ENCODE measurements around the gene TDRD3. TPM values are rescaled to one million over a fixed set of nuclear protein-coding genes. Genes with fewer than 3 reads are reported as not detected.

The TDRD3 gene
- total and polyA plus RNA-seq, 2 experiments from 2014 or later: 13.1 to 13.3 TPM

DNA sequence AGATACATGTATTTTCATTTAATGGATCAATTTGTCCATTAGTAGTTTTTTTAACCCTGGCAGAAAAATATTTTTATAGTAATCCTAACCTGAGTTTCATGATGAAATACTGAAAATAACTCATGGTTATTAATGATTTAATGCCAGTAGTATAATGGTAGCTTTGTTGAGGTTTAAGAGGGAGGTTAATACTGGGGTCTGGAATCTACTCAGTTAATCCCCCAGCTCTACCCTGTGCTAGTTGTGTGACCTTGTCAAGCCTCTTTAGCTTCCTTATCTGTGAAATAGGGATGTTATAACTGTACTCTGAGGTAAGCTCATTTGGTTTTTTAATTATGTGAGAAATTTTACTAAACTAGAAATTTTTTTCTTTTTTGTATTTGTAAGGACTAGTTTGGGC lies 122.5 kb downstream of the TDRD3 start:
- Mint-ChIP-seq H3K27me3 (ENCODE audit: insufficient read depth, low read depth, poor library complexity) (peaks cover under 1% of the 10 kb centered on the region), H3K4me1 (peaks cover 12% of the 10 kb centered on the region; the same call in 2 of the 3 replicates), H3K36me3 (ENCODE audit: low read depth) (peaks cover 9% of the 10 kb centered on the region), H3K9me3 (no peaks in the 10 kb centered on the region), H3K4me3 (no peak overlapping the region), H3K27ac (no peak overlapping the region)
- no peaks in the 10 kb centered on the region for H3K79me2 ChIP-seq (replicated peaks; ENCODE audit: insufficient read depth)
- ATAC-seq (no peak), DNase-seq (ENCODE audit: low spot score) (no peak)
- H4K20me1 ChIP-seq (replicated peaks; ENCODE audit: insufficient read depth): no peaks in the 10 kb centered on the region
- H3K4me2 ChIP-seq: no peak overlapping the region
- H3K36me3 ChIP-seq (ENCODE audit: insufficient read depth): no peaks in the 10 kb centered on the region
- H3K9me2 ChIP-seq (ENCODE audit: insufficient read depth): no peaks in the 10 kb centered on the region
- no peak overlapping the region for H2AFZ ChIP-seq
- H3K4me1 ChIP-seq (ENCODE audit: insufficient read depth): peaks cover 18% of the 10 kb centered on the region
- H3K4me3 ChIP-seq: no peak overlapping the region
- no peak overlapping the region for H3K27ac ChIP-seq (ENCODE audit: low read depth)
- no peaks in the 10 kb centered on the region for H3K27me3 ChIP-seq (ENCODE audit: insufficient read depth)
- H3F3A ChIP-seq (replicated peaks; ENCODE audit: low read depth): no peaks in the 10 kb centered on the region
- TF ChIP-seq EZH2phosphoT487 (IDR thresholded peaks at IDR 0.05; ENCODE audit: unreplicated experiment) (no peak), EZH2 (IDR thresholded peaks at IDR 0.05; ENCODE audit: low read depth, unreplicated experiment) (no peak), CTCF (conservative IDR thresholded peaks at IDR 0.05; ENCODE audit: low read depth in 2 of 2) (no peak), ETS1 (IDR thresholded peaks at IDR 0.05) (no peak)
- TF ChIP-seq, protein P1, sequence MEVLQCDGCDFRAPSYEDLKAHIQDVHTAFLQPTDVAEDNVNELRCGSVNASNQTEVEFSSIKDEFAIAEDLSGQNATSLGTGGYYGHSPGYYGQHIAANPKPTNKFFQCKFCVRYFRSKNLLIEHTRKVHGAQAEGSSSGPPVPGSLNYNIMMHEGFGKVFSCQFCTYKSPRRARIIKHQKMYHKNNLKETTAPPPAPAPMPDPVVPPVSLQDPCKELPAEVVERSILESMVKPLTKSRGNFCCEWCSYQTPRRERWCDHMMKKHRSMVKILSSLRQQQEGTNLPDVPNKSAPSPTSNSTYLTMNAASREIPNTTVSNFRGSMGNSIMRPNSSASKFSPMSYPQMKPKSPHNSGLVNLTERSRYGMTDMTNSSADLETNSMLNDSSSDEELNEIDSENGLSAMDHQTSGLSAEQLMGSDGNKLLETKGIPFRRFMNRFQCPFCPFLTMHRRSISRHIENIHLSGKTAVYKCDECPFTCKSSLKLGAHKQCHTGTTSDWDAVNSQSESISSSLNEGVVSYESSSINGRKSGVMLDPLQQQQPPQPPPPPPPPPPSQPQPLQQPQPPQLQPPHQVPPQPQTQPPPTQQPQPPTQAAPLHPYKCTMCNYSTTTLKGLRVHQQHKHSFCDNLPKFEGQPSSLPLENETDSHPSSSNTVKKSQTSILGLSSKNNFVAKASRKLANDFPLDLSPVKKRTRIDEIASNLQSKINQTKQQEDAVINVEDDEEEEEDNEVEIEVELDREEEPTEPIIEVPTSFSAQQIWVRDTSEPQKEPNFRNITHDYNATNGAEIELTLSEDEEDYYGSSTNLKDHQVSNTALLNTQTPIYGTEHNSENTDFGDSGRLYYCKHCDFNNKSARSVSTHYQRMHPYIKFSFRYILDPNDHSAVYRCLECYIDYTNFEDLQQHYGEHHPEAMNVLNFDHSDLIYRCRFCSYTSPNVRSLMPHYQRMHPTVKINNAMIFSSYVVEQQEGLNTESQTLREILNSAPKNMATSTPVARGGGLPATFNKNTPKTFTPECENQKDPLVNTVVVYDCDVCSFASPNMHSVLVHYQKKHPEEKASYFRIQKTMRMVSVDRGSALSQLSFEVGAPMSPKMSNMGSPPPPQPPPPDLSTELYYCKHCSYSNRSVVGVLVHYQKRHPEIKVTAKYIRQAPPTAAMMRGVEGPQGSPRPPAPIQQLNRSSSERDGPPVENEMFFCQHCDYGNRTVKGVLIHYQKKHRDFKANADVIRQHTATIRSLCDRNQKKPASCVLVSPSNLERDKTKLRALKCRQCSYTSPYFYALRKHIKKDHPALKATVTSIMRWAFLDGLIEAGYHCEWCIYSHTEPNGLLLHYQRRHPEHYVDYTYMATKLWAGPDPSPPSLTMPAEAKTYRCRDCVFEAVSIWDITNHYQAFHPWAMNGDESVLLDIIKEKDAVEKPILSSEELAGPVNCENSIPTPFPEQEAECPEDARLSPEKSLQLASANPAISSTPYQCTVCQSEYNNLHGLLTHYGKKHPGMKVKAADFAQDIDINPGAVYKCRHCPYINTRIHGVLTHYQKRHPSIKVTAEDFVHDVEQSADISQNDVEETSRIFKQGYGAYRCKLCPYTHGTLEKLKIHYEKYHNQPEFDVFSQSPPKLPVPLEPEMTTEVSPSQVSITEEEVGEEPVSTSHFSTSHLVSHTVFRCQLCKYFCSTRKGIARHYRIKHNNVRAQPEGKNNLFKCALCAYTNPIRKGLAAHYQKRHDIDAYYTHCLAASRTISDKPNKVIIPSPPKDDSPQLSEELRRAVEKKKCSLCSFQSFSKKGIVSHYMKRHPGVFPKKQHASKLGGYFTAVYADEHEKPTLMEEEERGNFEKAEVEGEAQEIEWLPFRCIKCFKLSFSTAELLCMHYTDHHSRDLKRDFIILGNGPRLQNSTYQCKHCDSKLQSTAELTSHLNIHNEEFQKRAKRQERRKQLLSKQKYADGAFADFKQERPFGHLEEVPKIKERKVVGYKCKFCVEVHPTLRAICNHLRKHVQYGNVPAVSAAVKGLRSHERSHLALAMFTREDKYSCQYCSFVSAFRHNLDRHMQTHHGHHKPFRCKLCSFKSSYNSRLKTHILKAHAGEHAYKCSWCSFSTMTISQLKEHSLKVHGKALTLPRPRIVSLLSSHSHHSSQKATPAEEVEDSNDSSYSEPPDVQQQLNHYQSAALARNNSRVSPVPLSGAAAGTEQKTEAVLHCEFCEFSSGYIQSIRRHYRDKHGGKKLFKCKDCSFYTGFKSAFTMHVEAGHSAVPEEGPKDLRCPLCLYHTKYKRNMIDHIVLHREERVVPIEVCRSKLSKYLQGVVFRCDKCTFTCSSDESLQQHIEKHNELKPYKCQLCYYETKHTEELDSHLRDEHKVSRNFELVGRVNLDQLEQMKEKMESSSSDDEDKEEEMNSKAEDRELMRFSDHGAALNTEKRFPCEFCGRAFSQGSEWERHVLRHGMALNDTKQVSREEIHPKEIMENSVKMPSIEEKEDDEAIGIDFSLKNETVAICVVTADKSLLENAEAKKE (CRISPR knock-in tag; IDR thresholded peaks at IDR 0.05): no peak
- TF ChIP-seq, protein P2, sequence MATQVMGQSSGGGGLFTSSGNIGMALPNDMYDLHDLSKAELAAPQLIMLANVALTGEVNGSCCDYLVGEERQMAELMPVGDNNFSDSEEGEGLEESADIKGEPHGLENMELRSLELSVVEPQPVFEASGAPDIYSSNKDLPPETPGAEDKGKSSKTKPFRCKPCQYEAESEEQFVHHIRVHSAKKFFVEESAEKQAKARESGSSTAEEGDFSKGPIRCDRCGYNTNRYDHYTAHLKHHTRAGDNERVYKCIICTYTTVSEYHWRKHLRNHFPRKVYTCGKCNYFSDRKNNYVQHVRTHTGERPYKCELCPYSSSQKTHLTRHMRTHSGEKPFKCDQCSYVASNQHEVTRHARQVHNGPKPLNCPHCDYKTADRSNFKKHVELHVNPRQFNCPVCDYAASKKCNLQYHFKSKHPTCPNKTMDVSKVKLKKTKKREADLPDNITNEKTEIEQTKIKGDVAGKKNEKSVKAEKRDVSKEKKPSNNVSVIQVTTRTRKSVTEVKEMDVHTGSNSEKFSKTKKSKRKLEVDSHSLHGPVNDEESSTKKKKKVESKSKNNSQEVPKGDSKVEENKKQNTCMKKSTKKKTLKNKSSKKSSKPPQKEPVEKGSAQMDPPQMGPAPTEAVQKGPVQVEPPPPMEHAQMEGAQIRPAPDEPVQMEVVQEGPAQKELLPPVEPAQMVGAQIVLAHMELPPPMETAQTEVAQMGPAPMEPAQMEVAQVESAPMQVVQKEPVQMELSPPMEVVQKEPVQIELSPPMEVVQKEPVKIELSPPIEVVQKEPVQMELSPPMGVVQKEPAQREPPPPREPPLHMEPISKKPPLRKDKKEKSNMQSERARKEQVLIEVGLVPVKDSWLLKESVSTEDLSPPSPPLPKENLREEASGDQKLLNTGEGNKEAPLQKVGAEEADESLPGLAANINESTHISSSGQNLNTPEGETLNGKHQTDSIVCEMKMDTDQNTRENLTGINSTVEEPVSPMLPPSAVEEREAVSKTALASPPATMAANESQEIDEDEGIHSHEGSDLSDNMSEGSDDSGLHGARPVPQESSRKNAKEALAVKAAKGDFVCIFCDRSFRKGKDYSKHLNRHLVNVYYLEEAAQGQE (IDR thresholded peaks at IDR 0.05; ENCODE audit: unreplicated experiment): no peak

All from GM23338 (cell line).